Stimulated activated CD8-positive, alpha-beta memory T cell treated with anti-CD3 and anti-CD28 coated beads, Interleukin-12 subunit alpha, Interleukin-12 subunit beta, amount 100 ng/mL, for 4 hours (primary cell): ENCODE measurements around the gene PHF2.

Experiments
- DNase-seq: peaks from one replicate; pipeline ENCODE4 v3.0.0-alpha.2; 2020; ENCODE audit warnings: low read depth

The PHF2 gene

DNA sequence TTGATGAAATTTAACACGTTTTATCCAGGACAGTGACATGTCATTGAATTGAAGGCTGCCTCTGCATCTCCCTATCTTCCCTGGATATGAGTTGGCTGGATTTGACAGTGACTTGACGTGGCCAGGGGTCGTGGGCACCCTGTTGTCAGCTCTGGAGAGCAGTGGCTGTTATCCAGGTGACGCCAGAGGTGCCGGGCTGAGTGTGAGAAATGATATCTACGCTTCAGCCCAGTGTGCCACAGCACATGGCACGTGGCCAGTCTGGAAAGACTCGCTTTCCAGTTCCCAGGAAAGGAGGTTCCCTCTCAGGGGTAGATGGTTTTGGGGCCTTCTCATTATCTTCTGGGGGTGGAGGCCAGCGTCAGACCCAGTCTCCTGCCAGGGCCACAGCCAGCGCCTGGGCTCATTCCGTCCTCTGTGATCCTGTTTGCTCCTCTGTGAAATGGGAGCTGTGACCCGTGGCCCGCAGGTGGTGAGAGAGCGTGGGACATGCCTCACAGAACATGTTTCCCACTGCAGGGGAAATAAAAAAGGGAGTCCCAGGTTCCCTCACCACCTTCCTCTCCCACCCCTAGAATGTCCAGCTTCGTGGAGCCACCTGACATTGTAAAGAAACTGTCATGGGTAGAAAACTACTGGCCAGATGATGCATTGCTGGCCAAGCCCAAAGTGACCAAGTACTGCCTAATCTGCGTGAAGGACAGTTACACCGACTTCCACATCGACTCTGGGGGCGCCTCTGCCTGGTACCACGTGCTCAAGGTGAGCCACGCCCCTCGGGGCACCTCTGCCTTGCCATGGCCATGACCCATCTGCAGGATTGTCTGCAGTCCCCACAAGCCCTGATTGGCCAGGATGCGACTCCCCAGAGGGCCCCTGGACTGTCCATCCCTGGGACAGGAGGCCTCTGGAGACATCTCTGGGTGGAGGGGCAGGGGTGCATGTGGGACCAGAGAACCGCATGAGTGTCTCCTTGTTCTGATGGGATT lies 76.5 kb downstream of the PHF2 start:
- no peak for DNase-seq

DNA sequence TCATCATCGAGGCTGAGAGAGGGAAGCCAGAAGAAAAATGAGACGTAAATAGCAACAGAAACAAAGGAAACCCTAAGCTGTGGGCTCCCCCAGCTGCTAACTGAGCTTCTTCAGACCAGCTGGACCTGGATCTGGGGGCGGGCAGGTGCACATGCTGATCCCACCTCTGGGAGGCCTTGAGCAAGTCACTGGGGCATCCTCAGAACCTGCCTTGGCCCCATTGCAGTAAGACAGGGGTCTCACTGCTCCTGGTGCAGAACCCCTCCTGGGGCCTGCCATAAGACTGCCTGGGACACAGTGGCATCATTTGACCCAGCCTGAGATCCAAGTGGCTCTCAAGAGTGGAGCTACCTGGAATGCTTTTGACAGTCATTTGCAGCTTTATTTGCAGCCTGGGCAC lies 77.4 kb downstream of the PHF2 start:
- no peak for DNase-seq

DNA sequence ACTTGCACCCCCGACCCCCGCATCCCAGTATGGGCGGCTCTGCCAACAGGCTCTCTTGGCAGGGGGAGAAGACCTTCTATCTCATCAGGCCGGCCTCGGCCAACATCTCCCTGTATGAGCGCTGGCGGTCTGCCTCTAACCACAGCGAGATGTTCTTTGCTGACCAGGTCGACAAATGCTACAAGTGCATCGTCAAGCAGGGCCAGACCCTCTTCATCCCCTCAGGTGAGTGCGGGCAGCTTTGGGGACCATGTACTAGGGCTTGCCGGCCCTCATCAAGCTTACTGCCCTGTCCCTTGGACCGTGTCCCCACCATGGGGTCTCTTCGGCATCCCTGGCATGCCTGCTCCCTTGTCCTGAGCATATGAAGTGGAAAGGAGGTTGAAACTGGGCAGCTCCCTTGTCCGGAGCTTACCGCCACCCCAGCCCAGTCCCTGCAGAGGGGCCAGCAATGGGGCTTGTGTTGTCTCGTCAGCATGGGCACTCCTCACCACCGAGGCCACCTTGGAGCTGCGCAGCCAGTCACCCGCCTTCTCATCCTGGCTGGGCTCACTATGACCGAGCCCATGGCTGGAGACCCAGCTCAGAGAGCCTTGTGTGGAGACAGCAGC lies 78.1 kb downstream of the PHF2 start:
- no peak for DNase-seq

DNA sequence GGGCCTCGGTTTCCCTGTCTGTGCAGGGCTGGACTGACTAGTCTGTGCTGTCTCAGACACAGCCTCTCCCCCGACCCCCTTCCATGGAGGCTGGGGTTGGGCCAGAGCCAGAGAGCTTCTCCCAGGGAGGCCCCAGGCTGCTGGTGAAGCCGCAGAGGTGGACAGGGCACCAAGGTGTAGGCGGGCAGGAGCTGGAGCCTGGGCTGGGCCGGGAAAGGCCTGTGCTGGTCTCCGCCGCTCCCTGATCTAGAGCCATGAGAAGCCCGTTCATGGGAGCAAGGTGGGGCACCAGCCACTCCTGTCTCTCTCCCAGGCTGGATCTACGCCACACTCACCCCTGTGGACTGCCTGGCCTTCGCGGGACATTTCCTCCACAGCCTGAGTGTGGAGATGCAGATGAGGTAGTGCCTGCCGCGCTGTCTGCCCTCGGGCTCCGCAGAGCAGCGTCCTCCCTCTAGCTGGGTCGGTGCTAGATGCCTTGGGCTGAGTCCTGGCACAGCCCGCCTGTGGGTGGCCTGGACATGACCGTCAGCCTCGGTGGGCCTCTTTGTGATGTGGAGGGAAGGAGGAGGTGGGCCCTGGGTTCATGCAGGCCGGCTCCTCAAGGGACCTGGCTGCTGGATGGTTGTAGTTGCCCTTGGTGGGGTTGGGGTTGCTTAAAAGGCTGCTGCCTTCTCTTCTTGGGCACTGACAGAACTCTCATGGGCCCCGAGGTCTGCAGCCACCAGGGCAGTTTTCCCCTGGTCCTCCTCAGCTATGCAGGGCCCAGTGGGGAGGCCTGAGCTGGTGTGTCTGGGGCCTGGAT lies 79.4 kb downstream of the PHF2 start:
- no peak for DNase-seq

DNA sequence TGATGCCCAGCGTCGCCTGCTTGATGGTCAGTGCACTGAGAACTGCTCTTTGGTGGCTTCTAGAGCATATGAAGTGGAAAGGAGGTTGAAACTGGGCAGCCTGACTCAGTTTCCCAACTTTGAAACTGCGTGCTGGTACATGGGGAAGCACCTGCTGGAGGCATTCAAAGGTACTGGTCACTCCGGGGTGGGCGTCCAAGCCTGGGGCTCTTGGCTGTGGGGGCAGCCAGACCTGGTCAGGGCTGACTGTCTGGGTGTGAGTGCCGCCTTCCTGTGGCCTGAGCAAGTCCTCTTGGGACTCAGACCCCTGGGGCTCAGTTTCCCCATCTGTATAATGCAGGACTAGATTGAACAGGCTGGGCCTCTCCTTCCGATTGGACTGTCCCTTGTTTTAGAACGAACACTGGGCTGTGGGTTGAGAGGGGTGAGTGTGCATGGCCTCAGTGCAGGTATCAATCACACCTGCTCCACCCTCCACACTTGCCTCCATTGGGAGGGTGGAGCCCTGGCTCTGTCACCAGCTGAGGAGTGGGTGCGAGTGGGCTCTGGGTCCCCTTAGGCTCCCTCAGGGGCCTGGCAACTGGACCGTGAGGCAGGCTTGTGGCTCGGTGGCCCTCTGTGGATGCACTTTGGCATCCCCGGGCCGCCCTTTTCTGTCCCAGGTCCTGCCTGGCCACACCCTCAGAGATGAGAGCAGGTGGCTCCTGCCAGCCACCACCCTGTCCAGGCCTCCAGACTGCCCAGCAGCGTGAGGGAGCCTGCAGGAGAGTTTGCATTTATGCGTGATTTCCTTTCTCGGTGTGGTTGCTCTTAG lies 80.2 kb downstream of the PHF2 start:
- no peak for DNase-seq

DNA sequence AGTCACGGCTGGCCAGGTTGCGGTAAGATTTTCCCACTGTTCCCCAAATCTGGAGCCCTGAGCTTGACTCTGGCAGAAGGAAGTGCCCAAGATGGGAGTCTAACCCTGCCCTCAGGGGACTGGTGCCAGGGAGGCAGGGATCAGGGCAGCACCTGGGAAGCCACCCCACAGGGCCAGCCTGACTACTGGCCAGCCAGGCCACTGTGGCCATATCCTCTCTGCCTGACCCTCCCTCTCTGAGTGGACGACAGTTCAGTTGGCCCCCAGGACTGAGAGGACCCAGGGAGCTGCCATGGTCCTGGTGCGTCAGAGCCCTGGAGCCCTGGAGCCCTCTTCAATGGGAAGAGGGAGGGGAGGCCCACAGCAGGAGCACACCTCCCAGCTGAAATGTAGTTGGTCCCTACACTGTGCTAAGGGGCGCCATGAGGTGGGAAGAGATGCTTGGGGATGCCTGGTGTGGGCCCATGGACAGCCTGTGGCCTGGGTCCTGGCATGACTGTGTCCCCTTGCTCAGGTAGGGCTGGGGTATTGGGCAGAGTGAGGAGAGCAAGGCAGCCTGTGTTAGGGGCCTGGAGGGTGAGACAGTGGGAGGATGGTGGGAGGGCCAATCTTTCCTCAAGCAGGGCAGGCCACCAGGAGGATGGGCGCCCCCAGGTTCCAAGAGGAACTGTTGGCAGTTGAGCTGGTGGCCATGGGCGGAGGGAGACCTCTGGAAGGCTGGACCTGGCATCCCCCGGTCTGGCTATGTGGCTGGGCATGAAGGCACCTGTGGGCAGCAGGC lies 81.1 kb downstream of the PHF2 start:
- DNase-seq = no peak

DNA sequence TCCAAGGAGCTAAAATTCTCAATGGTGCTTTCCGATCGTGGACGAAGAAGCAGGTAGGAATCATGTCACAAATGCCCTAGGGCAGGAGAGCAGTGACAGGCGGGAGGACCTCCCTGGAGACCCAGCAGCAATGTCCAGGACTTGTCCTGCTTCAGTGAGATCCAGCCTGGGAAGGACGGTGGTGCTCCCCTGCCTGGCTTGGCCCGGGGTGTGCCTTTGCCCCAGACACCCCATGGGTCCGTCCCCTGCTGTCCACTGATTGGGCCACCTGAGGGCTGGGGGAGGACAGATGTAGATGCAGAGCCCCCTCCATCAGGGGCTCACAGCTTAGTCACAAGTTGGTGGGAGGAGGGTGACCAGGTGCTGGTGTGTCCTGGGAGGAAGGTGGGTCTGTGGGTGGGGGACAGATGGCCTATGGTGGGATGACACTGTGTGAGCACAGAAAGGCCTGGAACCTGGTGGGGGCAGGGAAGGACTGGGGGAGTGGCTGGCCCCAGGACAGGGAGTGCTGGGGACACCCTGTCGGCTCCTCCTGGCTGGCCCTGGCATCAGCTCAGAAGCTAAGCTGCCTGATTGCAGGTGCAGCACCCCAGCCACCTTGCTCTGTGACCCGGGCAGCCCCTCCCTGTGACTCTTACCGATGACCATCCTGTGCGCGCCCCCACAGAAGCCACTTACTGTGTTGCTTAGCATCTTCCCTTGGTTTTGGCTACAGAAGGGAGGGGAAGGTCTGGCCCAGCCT lies 82.0 kb downstream of the PHF2 start:
- DNase-seq = no peak

DNA sequence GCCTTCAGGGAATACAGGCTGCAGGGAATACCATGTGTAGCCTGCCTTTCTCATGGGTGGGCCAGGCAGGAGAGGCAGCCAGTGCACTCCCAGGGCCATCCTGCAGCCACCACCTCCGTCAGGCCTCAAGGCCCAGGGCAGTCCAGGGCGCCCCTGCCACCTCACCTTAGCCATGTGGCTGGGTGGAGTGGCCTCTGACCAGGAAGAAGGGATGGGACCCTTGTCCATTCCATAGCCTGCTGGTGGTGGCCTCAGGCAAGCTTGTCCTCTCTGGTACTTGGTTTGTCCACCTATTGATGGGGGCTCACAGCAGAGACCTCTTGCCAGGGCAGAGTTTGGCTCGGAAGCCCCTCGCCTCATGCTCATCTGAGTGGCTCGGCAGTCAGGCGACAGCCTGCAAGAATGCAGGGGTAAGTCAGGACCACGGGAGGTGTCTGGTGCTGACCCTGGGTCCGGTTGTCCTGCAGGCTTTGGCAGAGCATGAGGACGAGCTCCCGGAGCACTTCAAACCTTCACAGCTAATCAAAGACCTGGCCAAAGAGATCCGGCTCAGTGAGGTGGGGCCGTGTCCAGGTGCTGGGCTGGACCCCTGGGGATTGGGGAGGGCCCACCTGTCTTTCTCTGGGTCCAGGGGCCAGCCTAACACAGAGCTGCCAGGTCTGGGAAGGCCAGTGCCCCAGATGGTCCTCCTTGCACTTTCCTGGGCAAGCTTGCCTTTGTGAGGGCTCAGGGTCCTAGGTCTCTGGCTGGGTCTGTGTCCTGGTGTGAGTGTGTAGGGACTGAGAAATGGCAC lies 82.9 kb downstream of the PHF2 start:
- no peak for DNase-seq

DNA sequence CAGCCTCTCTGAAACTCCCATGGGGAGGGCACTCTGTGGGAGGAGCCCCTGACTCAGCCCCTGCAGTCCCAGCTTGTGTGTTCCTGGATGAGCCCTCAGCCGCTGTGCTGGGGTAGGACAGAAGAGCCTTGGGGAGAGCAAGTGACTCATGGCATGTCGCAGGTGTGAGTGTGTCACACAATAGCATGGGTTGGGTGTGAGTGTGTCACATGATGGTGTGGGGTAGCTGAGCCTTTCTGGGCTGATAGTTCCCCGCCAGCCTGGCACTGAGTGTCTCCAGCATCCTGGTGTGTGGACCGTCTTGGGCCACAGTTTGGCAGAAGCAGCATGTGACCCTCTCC lies 83.4 kb downstream of the PHF2 start:
- DNase-seq = no peak

DNA sequence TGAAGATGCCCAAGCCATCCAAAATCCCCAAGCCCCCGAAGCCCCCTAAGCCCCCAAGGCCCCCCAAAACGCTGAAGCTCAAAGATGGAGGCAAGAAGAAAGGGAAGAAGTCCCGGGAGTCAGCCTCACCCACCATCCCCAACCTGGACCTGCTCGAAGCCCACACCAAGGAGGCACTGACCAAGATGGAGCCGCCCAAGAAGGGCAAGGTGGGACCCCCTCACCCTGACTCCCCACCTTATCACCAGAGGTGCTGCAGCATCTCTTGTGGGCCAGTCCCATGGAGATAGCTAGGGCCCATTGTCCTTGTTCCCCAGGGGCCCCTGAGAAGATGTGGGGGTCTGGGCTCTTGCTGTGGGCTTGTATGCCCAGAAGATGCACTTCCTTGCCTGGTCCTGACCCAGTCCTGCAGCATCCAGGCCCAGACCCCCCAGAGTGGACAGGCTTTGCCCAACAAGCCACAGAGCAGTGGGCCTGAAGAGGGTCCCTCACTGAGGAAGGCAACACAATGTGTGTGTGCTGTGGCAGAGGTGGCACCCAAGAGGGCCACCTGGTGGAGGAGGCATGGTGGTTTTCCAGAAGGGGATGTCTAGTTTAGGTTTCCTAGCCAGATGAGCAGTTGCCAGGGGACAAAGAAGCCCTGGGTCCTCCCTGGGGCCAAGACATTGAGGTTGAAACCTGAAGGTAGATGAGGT lies 84.1 kb downstream of the PHF2 start:
- DNase-seq = no peak

DNA sequence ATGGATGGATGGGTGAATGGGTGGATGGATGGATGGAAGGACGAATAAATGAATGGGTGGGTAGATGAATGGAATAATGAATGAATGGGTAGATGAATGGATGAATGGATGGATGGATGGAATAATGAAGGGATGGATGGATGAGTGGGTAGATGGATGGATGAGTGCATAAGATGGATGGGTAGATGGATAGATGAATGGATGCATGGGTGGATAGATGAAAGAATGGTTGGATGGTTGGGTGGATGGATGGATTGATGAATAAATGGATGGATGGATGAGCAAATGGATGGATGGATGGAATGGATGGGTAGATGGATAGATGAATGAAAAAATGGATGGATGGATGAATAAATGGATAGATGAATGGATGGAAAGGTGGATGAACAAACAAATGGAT lies 85.2 kb downstream of the PHF2 start:
- no peak for DNase-seq

DNA sequence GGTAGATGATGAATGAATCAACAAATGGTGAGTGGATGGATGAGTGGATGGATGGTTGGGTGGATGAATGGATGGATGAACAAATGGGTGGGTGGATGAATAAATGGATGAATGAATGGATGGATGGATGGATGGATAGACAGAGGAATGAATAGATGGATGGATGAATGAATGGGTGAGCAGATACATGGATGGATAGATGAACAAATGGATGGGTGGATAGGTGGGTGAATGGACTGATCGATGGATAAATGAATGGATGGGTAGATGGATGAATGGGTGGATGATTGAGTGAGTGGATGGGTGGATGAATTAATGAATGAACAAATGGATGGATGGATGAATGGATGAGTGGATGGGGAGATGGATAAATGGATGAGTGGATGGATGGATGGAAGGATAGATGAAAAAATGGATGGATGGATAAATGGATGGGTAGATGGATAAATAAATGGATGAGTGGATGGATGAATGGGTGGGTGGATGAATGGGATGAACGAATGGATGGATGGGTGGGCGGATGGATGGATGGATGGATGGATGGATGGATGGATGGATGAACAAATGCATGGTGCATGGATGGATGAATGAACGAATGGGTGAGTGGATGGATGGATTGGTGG lies 85.7 kb downstream of the PHF2 start:
- DNase-seq = no peak

DNA sequence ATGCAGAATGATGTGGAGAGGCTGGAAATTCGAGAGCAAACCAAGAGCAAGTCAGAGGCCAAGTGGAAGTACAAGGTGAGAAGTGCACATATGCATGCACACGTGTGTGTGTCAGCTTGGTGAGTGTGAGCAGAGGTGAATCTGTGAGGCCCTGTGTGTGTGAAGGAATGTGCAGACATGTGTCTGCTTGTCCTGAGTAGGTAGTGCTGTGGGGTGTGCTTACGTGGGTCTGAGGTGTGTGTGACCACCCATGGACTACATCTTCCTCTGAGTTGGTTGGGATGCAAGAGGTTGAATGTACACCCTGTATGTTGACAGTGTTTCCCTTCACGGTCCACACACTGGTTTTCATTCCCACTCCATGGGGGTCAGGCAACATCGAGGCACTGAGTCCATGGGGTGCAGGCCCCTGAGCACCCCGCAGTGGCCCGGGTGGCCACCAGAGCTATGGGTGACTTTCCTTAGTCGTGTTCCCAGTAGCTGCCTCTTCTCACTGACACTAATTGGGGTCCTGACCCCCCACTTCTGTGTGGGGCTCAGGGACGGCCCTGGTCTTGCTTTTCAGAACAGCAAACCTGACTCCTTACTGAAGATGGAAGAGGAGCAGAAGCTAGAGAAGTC lies 86.7 kb downstream of the PHF2 start:
- DNase-seq = no peak

DNA sequence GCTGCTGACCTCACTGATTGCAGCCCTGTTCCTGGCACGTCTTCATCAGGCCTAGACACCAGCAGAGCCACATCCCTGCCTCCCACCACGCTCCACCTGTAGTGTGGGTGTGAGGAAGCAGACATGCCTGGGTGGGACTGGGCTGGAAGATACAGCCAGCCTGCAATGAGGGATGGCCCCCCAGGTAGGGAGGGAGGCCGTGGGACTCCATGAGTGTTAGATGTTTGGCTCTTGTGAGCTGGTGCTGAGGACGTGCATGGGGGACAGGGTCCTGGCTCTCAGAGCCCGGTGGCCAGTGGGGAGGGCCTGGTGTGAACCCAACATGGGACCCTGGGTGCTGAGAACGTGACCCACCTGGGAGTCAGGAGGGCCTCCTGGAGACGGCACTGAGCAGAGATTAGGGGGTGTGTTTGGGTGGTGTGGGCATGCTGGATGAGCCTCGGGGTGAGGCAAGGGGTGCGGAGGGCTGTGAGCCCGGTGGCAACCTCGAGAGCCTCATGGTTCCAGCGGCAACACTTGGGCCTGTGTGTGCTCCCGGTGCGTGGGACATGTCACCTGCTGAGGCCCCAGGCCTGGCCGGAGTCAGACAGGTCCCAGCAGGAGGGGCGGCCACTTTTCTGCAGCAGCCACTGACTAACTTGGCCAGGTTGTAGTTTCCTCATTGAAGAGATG lies 87.6 kb downstream of the PHF2 start:
- no peak for DNase-seq

DNA sequence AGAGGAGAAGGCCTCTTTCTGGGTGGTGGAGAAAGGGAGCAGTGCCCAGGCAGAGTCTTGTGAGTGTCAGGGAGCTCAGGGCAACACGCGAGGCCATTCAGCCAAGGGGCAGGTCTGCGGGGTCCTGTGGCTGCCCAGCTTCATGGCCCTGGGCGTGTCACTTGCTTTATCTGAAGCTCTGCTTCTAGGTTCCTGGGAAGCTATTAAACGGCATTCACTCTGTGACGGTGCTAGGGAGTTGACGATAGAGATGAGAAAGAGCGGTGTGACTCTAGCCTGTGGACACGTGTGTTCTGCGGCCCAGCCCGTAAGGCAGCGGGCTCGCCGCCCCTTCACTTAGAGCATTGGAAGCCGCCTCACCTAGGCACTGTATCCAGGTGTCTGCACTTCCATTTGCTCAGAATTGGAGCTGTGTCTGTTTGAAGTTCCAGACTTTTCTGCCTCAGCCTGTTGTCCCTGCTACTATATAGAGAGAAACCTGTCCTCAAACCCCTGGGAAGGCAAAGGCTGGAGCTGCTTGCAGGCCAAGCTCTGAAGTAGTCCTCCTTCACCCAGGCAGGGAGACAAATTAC lies 88.3 kb downstream of the PHF2 start:
- DNase-seq = no peak

DNA sequence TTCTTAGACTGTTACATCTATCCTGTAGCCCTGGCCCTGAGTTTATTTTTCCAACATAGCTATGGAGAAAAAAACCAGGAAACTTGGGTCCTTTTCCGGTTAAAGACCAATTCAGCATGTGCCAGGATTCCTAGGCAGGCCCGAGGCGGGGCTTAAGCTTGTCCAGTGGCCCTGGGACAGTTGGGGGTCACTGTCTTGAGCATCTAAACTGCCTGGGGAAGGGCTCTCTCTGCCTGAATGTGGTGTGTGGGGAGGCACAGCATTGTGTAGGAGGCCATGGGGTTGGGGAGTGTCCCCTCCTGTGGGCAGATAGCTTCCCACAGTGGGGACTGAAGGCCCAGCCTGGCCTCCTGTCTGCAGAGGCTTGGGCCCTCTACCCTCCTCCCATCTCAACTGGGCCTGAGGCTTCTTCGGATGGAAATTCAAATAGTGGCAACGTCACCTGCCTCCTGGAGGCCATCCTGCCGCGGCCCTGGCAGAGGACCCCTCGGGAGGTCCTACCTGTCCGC lies 88.8 kb downstream of the PHF2 start:
- no peak for DNase-seq
